IPS DF 6.9 (cell line): ENCODE results near the gene GNG2.

ENCODE experiments used
- DNase-seq: peaks from one replicate; pipeline ENCODE4 v3.0.0-alpha.2; 2013; ENCODE audit warnings: low read depth, low spot score
- H3K27ac ChIP-seq: one replicate; pipeline ENCODE4 v1.5.1; 2013; ENCODE audit warnings: low read length, control low read depth
- H3K27me3 ChIP-seq: 2 replicates; pipeline ENCODE4 v1.6.1; 2013; ENCODE audit warnings: mild to moderate bottlenecking, low read length; ENCODE audit not compliant: control insufficient read depth, insufficient read depth
- H3K36me3 ChIP-seq: 2 replicates; pipeline ENCODE4 v1.6.1; 2013; ENCODE audit warnings: low read length; ENCODE audit not compliant: control insufficient read depth, insufficient read depth
- H3K4me1 ChIP-seq: 2 replicates; pipeline ENCODE4 v1.6.1; 2013; ENCODE audit warnings: low read length; ENCODE audit not compliant: control insufficient read depth, insufficient read depth
- H3K4me3 ChIP-seq: 2 replicates; pipeline ENCODE4 v1.5.1; 2013; ENCODE audit warnings: mild to moderate bottlenecking, low read length
- H3K9me3 ChIP-seq: 2 replicates; pipeline ENCODE4 v1.6.1; 2013; ENCODE audit warnings: low read length, inconsistent platforms; ENCODE audit not compliant: control insufficient read depth, insufficient read depth
- WGBS: extraction: QIAGEN DNeasy Blood & Tissue Kit; methylation state at CpG from one replicate; pipeline ENCODE4 v1.1.7; 2013; ENCODE audit warnings: mixed read lengths, missing lambda C conversion rate; ENCODE audit not compliant: insufficient read length, insufficient coverage; 5-methylcytosine and 5-hydroxymethylcytosine counted together

The GNG2 gene

GRCh38 chr14:51938137-51938536 is 77.7 kb downstream of the GNG2 start:
- Histone ChIP-seq H3K9me3 (no peaks in the 10 kb centered on the region), H3K36me3 (no peaks in the 10 kb centered on the region), H3K27ac (no peak overlapping the region), H3K27me3 (no peaks in the 10 kb centered on the region), H3K4me3 (no peak overlapping the region), H3K4me1 (no peaks in the 10 kb centered on the region; the same call in 1 of the 2 replicates)
- no CpG with 5 or more reads among the region's 1 CpG for WGBS
- no peak for DNase-seq

- DNase-seq = no peak
- no peaks in the 10 kb centered on the region for H3K9me3 ChIP-seq
- H3K36me3 ChIP-seq = no peaks in the 10 kb centered on the region
- H3K4me1 ChIP-seq = no peaks in the 10 kb centered on the region; the same call in 1 of the 2 replicates
- WGBS = no CpG with 5 or more reads among the region's 3 CpGs
- no peaks in the 10 kb centered on the region for H3K27me3 ChIP-seq
- no peak overlapping the region for H3K4me3 ChIP-seq
- H3K27ac ChIP-seq = no peak overlapping the region
These were observed 78.4 kb downstream of the GNG2 start for GRCh38 chr14:51938821-51939220.

GRCh38 chr14:51939226-51939625 is 78.8 kb downstream of the GNG2 start:
- no peaks in the 10 kb centered on the region for H3K36me3 ChIP-seq
- H3K9me3 ChIP-seq = no peaks in the 10 kb centered on the region
- H3K27me3 ChIP-seq = no peaks in the 10 kb centered on the region
- H3K4me3 ChIP-seq = no peak overlapping the region
- DNase-seq = no peak
- H3K4me1 ChIP-seq = no peaks in the 10 kb centered on the region; the same call in 1 of the 2 replicates
- WGBS = no CpG with 5 or more reads among the region's 6 CpGs
- no peak overlapping the region for H3K27ac ChIP-seq

- Histone ChIP-seq H3K4me3 (no peak overlapping the region), H3K27ac (no peak overlapping the region), H3K4me1 (no peaks in the 10 kb centered on the region; the same call in 1 of the 2 replicates), H3K9me3 (no peaks in the 10 kb centered on the region), H3K36me3 (no peaks in the 10 kb centered on the region), H3K27me3 (no peaks in the 10 kb centered on the region)
- no peak for DNase-seq
- no CpG with 5 or more reads among the region's 10 CpGs for WGBS
These were observed 79.4 kb downstream of the GNG2 start for GRCh38 chr14:51939755-51940301.

GRCh38 chr14:51942971-51943370 is 82.6 kb downstream of the GNG2 start:
- Histone ChIP-seq H3K27ac (no peak overlapping the region), H3K36me3 (no peaks in the 10 kb centered on the region), H3K9me3 (no peaks in the 10 kb centered on the region), H3K4me1 (no peaks in the 10 kb centered on the region; the same call in 1 of the 2 replicates), H3K27me3 (no peaks in the 10 kb centered on the region), H3K4me3 (no peak overlapping the region)
- no CpG with 5 or more reads among the region's 2 CpGs for WGBS
- DNase-seq = no peak

GRCh38 chr14:51950007-51950406 is 89.6 kb downstream of the GNG2 start:
- H3K36me3 ChIP-seq = no peaks in the 10 kb centered on the region
- WGBS = no CpG with 5 or more reads among the region's 2 CpGs

GRCh38 chr14:51951656-51952055 is 91.2 kb downstream of the GNG2 start:
- H3K4me1 ChIP-seq = no peaks in the 10 kb centered on the region
- H3K36me3 ChIP-seq = no peaks in the 10 kb centered on the region
- H3K4me3 ChIP-seq = no peak overlapping the region
- no peaks in the 10 kb centered on the region for H3K27me3 ChIP-seq
- H3K27ac ChIP-seq = no peak overlapping the region
- H3K9me3 ChIP-seq = no peaks in the 10 kb centered on the region
- no peak for DNase-seq
- no CpG with 5 or more reads among the region's 3 CpGs for WGBS

More at GRCh38 chr14:51950007-51950406, 89.6 kb downstream of the GNG2 start:
- H3K4me1 ChIP-seq = no peaks in the 10 kb centered on the region
- no peaks in the 10 kb centered on the region for H3K9me3 ChIP-seq
- DNase-seq = no peak
- no peaks in the 10 kb centered on the region for H3K27me3 ChIP-seq
- H3K27ac ChIP-seq = no peak overlapping the region
- no peak overlapping the region for H3K4me3 ChIP-seq

- Histone ChIP-seq H3K27ac (no peak overlapping the region), H3K4me3 (no peak overlapping the region), H3K4me1 (no peaks in the 10 kb centered on the region), H3K36me3 (no peaks in the 10 kb centered on the region), H3K27me3 (no peaks in the 10 kb centered on the region), H3K9me3 (no peaks in the 10 kb centered on the region; the same call in 1 of the 2 replicates)
- DNase-seq = no peak
- no CpG with 5 or more reads among the region's 2 CpGs for WGBS
These were observed 93.6 kb downstream of the GNG2 start for GRCh38 chr14:51954031-51954430.

- H3K36me3 ChIP-seq = no peaks in the 10 kb centered on the region
- H3K9me3 ChIP-seq = no peaks in the 10 kb centered on the region; the same call in 1 of the 2 replicates
- H3K27ac ChIP-seq = no peak overlapping the region
- no peaks in the 10 kb centered on the region for H3K27me3 ChIP-seq
- no peak for DNase-seq
- no CpG with 5 or more reads among the region's 3 CpGs for WGBS
- H3K4me1 ChIP-seq = no peaks in the 10 kb centered on the region
- no peak overlapping the region for H3K4me3 ChIP-seq
These were observed 94.2 kb downstream of the GNG2 start for GRCh38 chr14:51954657-51955056.

GRCh38 chr14:51957950-51958349 is 97.5 kb downstream of the GNG2 start:
- H3K27ac ChIP-seq = no peak overlapping the region
- no peaks in the 10 kb centered on the region; the same call in 1 of the 2 replicates for H3K9me3 ChIP-seq
- H3K4me1 ChIP-seq = no peaks in the 10 kb centered on the region
- no peaks in the 10 kb centered on the region for H3K27me3 ChIP-seq
- H3K36me3 ChIP-seq = no peaks in the 10 kb centered on the region
- H3K4me3 ChIP-seq = no peak overlapping the region
- no CpG with 5 or more reads among the region's 2 CpGs for WGBS
- no peak for DNase-seq

- Histone ChIP-seq H3K27me3 (no peaks in the 10 kb centered on the region), H3K4me1 (no peaks in the 10 kb centered on the region), H3K4me3 (no peak overlapping the region), H3K27ac (no peak overlapping the region), H3K36me3 (no peaks in the 10 kb centered on the region), H3K9me3 (no peaks in the 10 kb centered on the region; the same call in 1 of the 2 replicates)
- DNase-seq = no peak
- WGBS = no CpG with 5 or more reads among the region's 1 CpG
These were observed 99.5 kb downstream of the GNG2 start for GRCh38 chr14:51959928-51960327.
